NCI-H446 (cell line): ENCODE data around the gene CECR2.
"Not testable (repeated sequence)": the region's sequence is repeated elsewhere in the genome, so short reads cannot be mapped to it uniquely, and the experiment has no call there.

Source experiments
- DNase-seq, 2 experiments: peaks; one replicate each; lab custom pipeline; 2025; lab: John Stamatoyannopoulos, UW

Gene CECR2

DNA sequence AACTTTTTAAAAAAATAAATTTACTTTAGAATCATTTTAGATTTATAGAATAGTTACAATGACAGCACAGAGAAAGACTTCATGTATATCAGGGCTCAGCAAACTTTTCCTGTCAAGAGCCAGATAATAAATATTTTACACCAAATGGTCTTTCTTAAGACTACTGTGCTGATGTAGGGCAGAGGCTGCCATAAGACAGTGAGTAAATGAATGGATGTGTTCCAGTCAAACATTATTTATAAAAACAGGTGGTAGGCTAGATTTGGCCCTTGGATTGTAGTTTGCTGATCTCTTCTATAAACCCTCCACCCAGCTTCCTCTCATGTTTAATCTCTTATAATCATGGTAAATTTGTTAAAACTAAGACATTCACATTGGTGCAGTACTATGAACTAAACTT is 33.0 kb downstream of the CECR2 start:
- no peak for DNase-seq

DNA sequence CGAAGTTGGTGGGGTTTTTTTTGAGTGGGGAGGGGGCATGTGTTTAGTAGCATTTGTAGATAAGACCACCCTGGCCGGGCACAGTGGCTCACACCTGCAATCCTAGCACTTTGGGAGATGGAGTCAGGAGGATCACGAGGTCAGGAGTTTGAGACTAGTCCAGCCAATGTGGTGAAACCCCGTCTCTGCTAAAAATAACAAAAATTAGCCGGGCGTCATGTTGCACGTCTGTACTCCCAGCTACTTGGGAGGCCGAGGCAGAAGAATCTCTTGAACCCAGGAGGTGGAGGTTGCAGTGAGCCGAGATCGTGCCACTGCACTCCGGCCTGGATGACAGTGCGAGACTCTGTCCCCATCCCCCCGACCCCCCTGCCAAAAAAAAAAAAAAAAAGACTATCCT is 34.6 kb downstream of the CECR2 start:
- no peak for DNase-seq

DNA sequence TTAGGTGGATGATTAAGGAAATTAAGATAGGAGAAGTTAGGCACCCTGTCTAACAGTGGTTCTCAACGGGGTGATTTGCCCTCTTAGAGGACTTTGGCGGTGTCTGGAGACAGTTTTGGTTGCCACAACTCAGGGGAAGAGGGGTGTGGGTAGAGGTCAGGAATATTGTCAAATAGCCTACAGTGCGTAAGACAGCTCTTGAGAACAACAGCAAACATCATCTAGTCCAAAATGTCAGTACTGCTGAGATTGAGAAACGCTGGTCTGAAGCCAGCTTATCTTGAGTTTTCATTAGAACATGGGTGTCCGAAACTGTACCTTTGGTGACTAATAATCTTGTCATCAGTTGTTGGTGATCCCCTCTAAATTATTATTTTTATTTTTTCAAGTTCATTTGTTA is 38.4 kb downstream of the CECR2 start:
- DNase-seq, result no peak

DNA sequence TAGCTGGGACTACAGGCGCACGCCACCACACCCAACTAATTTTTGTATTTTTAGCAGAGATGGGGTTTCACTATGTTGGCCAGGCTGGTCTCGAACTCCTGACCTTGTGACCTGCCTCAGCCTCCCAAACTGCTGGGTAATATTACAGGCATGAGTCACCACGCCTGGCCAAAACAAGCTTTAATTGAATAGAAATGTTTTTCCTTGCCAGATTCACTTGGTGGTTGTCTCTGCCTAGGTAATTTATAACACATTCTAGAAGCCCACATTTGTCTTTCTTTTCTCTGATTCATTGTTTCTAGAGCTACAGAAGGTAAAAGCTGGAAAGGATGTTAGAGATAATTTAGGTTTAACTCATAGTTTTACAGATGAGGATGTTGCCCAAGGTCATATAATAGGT is 41.3 kb downstream of the CECR2 start:
- peak in 1 of 2 experiments; percentile 49 for DNase-seq

DNA sequence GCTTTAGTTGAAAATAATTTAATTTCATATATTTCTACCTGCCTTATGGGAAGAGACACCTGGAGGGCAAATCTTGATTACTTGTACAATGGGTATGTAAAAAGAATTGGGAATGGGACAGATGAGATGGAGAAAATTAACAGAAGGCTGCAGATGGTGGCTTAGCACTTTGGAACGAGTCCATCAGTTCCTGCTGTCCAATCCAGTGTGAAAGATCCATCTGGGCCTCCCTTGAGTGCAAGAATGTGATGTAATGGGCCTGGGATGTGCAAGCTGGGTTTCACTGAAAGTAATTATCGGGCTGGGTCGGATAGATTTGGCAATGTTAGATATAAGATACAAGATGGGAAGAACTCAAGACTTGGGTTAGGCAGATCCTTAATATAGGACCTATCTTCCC is 42.0 kb downstream of the CECR2 start:
- peak; percentile 80 to 96 for DNase-seq

DNA sequence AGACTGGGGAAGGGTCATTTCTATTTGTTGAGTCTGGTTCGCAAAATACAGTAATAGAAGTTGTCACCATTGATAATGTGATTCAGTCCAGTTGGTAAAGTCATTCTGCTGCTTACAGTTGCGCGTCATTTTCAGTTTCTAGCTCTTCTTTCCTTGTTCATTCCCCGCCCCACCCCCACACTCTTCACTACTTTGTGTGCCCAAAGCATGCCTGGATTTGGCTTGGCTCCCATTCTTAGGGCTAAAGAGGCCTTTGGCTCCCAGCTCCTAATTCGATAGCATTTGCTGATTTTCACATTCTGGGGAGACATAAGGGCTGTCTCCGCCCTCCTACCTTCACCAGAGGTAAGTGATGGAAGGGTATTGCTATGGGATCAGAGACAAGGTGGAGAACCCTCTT is 43.0 kb downstream of the CECR2 start:
- peak; percentile 65 to 85 for DNase-seq

DNA sequence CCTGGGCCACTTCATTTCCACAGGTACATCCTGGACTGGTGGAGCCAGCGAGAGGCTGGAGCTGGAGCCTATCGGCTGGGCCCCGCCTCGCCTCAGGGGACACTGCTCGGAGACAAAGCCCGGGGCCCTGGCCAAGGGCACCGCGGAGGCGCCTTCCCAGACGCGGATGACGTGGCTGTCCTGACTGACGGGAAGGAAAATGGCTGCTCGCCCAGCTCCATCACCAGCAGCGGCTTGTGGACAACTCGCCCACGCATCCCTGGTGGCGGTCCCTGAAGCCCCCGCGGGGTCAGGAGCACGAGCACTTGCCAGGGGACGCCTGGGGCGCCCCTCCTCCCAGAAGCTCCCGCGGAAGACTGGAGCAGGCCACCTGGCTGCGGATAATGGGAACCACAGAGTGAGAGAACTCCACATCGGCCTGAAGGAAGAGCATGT is 49.6 kb downstream of the CECR2 start:
- DNase-seq, result no peak

DNA sequence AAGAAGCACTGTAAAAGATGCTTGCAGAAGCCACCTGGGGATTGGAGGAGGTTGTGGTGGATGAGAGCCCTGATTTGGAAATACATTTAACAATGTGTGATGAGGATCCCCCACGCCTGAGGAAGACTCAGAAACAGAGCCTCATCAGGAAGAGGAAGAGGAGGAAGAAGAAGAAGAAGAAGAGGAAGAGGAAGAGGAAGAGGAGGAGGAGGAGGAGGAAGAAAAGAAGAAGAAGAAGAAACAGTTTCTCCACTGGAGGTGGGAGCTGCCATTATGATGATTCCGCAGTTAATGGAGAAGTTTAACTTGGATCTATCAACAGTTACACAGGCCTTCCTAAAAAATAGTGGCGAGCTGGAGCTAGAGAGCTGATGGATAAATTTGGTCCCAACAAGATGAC is 50.1 kb downstream of the CECR2 start:
- DNase-seq, result no peak

DNA sequence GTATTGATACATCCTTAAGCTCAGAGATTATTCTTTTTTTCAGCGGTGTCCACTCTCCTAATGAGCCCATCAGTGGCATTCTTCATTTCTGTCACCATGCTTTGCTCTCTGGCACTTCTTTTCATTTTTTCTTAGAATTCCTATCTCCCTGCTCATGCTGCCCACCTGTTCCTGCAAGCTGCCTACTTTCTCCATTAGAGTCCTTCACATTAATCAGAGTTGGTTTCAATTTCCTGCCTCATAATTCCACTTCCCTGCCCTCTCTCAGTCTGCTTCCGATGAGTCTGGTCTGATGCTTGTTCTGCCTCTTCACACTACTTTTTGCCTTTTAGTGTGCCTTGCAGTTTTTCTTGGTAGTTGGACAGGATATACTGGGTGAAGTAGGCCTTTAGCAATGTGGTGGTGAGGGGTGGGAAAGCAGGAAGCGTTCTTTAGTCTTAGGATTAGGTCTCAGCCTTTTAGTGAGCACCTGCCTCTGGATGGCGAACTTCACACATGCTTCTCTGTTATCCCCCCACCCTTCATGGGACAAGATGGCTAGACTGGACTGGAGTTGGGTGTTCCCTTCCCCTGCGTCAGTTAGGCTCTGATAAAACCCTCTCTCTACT is 53.6 kb downstream of the CECR2 start:
- DNase-seq, result no peak

DNA sequence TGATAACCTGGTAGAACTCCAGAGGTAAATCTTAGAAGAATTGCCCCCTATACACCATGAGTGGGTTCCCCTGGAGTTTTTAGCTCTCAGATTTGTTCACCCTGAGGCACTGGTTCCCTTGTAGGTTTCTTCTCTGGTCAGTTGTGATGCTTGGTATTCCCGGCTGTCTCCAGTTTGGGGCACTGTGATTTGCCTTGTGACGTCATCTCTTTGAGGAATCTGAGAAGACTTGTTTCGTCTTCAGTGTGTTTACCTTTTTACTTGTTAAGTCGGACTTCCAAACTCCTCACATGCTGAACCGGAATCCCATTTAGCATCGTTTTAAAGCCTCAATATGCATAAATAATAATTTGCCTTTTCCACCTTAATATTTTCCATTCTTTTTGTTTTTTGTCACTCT is 54.4 kb downstream of the CECR2 start:
- DNase-seq, result no peak

DNA sequence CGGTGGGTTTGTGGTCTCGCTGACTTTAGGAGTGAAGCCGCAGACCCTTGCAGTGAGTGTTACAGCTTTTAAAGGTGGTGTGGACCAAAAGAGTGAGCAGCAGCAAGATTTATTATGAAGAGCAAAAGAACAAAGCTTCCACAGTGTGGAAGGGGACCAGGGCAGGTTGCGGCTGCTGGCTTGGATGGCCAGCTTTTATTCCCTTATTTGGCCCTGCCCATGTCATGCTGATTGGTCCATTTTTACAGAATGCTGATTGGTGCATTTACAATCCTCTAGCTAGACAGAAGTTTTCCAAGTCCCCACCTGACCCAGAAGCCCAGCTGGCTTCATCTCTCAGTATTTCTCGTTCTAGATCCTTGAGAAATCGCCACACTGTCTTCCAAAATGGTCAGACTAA is 58.3 kb downstream of the CECR2 start:
- DNase-seq, result not testable (repeated sequence)

DNA sequence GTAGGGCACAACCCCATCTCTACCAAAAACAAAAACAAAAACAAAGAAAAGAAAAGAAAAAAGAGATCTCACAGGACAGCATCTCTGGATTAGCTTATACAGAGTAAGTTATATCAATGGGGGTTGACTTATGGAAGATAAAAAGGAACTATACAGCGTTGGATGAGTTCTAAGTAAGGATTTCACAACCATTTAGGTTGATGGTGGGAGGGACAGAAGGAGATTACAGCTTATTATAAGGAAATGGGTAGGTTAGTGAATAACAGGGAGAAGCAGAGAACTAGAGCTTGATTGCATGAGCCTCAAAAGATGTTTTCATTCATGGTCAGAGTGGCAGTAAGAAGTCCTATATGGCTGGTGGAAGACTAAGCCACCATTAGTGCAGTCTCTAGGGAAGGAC is 60.3 kb downstream of the CECR2 start:
- no peak for DNase-seq

DNA sequence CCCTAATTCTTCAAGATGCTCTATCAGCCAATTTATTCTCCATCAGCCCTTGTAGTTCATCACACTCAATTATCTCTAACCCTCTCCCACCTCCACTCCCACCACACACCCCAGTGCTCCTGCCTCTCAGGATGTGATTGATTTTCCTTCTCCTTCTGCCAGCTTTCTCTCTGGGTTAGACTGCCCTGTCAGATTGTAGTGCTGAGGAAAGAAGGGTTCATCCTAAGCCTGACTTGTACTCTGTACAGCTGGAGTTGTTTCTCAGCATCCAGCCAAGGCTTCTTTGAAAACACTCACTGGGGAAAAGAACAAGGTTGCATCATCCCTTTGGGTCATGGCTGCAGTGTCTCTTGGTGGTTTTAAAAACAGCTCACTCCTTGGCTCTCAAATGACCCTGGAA is 61.2 kb downstream of the CECR2 start:
- DNase-seq, result peak in 1 of 2 experiments; percentile 30

DNA sequence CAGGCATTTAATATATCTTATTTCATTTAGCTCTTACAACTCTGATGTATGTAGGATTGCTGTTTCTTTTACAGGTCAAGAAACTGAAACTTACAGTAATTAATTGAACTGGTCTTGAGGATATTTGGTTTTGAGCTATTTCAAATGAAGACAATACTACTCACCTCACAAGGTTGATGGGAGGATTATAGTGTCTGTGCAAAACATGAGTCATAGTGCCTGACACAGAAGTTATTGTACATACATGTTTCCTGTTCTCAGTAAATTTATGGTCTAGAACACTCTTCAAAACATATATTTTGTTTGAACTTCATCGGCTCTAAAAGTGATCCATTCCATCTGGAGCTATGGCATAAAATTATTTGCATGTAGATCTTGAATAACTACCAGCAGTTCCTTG is 61.9 kb downstream of the CECR2 start:
- DNase-seq, result no peak

DNA sequence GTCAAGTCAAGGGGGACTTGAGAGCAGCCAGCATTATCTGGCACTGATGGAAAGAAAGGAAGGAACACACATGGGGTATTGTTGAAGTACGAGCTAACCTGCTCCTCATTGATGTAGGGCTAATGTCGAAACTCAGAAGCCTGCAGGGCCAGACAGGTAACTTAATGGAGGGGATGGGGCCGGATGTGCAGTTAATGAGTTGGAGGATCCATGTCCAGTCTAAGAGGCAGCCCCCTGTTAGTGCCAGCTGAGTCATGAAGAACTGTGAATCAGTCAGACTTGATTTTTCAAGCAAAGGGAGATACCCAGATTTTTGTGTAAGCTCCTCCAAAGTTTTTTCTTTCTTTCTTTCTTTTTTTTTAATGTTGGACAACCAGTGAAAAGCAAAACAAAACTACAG is 65.6 kb downstream of the CECR2 start:
- DNase-seq, result no peak

DNA sequence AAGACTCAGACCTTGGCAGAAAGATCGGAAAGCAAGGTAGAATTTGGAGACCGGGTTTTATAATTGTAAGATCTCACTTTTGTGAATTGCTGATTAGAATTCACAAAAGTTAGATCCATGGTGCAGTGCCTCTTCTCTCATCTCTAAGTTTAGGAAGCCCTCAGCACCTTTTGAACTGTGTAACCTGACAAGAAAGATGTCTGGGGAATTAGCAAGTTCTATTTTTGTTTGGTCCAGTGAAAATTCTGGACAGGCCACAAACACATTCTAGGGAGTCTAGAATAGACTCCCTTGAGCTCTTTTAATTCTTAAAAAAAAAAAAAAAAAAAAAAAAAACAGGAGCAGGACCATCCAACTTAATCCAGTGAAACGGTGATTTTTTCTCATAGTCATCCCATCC is 66.1 kb downstream of the CECR2 start:
- DNase-seq, result no peak

DNA sequence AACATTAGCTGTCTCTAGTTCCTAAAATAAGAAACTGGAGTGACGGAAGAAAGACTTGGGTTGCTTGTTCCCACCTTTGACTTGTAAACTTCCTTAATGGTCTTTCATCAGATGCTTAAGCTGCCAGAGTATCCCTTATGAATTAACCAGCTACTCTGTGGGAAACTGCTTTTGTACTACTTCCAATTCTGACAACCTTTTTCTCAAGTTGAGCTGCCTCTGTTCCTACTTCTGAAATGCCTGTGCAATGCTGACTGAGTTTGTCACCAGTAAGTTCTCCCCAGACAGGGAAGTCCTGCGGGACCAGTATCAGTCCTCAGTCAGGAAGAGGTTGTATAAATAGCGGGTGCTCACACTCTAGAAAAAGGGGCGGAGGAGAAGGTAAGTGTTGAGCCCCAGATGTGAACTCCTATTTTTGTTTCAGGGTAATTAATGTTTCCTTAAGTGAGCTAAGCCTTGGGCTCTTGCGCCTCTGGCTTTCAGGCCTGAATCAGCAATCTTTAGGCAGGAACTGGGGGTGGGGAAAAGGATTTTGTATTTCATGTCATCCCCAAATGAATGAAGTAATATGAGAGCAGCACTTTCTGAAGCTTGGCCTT is 67.2 kb downstream of the CECR2 start:
- no peak for DNase-seq

DNA sequence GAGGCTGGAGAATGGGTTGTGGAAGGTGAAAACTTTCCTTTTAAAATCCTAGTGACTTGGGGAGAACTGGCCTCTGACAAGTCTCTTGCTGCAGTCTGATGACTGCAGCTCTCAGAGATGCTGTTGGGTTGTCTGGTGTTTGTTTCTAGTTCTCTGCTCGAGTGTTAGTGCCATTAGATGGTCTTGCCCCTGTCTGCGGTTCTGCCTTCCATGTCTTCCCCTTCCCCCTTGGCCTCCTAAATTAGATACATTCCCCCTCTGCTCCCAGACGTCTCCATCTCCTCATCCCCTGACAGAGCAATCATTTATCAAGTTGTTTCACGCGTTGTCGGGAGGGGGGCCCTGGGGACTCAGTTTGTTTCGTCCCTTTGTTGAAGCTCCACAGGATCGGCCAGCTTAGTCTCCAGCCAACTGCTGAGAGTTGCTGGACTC is 67.7 kb downstream of the CECR2 start:
- DNase-seq, result no peak

DNA sequence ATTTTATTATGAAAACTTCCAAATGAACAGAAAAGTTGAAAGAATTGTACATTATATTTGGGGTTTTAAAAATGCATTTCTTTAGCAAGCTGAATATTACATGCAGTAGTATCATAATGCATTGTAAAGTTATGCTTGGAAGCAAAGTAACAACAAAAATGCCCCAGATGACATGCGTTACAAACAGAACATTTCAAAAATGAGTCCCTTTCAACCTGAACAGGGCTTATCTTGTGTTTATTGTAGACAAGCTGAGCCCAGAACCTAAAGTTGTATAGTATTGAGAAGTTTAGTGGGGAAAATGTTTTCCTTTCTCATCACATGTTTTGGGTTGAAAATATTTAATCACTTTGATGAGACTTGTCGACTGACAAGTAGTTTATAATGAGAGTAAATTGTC is 68.8 kb downstream of the CECR2 start:
- DNase-seq, result no peak

DNA sequence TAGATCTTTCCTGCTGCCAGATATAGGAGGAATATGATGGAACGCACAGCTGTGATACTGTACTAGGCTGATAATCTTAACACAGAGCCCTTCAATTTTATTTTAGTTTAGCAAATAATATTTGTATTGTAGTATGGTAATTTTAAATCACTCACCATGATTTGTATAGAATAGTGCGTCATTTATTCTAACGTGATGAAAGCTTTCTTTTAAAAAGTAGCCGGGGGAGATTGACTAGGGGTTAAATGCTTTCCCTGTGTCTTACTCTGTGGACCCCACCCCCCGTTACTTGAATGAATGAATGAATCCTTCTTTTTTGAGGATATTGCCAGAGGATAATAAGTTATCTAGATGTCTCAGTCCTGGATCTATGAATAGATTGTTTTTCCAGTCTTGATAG is 72.1 kb downstream of the CECR2 start:
- DNase-seq, result no peak

DNA sequence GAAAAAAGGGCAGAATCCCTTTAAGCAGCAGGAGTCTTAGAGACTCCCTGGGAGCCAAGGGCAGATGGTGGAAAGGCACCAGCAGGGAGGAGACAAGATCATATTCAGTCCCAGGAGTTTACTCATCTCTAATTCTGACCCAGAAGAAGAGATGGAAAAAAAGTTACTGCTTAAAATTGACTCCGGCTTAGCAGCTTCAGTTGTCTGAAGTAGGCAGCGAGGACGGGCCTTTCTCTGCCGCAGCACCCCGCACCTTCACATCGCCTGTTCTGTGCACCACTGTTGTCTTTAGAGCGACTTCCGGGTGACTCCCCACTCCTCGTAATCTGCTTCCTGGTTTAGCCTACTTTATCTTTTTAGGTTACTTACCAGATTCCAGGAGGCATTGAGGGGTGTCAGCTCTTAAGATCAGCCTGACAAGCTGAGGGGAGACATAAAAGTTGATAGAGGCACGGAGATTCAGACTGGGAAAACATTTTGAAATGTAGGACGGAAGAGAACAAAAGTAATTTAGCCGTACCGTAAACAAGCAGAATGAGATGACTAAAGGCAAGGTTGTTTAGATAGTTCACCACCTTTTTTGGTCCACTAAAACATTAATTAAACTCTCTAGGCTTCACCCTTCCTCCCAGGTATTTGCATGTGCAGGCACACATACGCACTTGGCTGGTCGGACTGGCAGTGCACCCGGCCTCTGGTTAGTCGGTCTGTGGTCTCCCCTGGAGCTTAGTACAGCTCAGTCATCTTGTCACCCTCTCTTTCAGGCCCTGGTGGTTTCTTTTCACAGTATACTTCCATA is 74.3 kb downstream of the CECR2 start:
- peak in 1 of 2 experiments; percentile 50 for DNase-seq

DNA sequence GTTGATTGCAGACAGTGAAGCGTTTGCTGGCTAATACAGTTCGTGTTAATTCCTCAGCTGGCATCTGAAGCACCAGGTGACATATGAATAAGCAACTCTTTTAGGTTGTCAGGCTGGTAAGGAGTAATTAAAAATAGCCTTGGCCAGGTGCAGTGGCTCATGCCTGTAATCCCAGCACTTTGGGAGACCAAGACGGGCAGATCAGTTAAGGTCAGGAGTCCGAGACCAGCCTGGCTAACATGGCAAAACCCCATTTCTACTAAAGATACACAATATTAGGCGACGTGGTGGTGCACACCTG is 74.9 kb downstream of the CECR2 start:
- no peak for DNase-seq

DNA sequence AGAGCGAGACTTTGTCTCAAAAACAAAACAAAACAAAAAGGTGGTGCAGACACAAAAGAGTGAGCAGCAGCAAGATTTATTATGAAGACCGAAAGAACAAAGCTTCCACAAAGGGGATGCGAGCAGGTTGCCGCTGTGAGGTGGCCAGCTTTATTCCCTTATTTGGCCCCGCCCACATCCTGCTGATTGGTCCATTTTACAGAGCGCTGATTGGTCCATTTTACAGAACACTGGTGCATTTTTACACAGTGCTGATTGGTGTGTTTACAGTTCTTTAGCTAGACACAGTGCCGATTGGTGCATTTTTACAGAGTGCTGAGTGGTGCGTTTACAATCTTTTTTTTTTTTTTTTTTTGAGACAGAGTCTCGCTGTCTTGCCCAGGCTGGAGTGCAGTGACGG is 77.4 kb downstream of the CECR2 start:
- DNase-seq, result no peak

DNA sequence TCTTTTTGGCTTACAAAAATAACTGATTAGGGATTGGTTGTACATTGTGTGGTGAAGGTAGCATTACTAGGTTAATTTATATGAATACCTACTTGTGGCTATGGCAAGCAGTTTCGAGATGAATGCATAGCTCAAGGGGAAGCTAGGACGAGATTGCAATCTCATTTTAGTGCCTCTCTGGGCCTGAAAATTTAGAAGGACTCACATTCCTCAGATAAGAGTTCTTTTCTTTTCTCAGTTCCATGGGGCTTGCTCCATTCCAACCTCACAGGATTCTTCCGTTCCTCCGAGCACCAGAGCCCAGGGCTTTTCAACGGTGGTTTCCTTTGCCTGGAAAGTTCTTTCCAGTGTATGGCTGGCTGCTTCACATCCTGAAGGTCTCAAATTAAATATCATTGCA is 82.1 kb downstream of the CECR2 start:
- no peak for DNase-seq
